Testis (tissue), 2 donors: ENCODE measurements around the gene ZC3H4.

Source experiments
- CTCF ChIP-seq, 3 experiments: fragments of 450-650 bp in 2 of 3; fragments of 200-600 bp in 1 of 3; sonication (generic) in 1 of 3; IDR thresholded peaks; one replicate each; pipeline ENCODE4 v1.5.1; 2016 to 2019; ENCODE audit warnings: antibody characterized with exemption in 3 of 3, mild to moderate bottlenecking in 2 of 3, moderate library complexity in 1 of 3
- POLR2A ChIP-seq: fragments of 450-650 bp; IDR thresholded peaks from one replicate; pipeline ENCODE4 v1.6.1; 2017; ENCODE audit warnings: antibody characterized with exemption, mild to moderate bottlenecking, moderate library complexity

- no peak for TF ChIP-seq CTCF (IDR thresholded peaks at IDR 0.05)
- TF ChIP-seq POLR2A = no peak
These were observed 28.6 kb downstream of the ZC3H4 start for GRCh38 chr19:47084879-47085439.
